ENCODE data around the gene FAF1.
A peak's percentile ranks its signal among the peaks of the same experiment; 100 is the strongest.

FAF1 gene

DNA sequence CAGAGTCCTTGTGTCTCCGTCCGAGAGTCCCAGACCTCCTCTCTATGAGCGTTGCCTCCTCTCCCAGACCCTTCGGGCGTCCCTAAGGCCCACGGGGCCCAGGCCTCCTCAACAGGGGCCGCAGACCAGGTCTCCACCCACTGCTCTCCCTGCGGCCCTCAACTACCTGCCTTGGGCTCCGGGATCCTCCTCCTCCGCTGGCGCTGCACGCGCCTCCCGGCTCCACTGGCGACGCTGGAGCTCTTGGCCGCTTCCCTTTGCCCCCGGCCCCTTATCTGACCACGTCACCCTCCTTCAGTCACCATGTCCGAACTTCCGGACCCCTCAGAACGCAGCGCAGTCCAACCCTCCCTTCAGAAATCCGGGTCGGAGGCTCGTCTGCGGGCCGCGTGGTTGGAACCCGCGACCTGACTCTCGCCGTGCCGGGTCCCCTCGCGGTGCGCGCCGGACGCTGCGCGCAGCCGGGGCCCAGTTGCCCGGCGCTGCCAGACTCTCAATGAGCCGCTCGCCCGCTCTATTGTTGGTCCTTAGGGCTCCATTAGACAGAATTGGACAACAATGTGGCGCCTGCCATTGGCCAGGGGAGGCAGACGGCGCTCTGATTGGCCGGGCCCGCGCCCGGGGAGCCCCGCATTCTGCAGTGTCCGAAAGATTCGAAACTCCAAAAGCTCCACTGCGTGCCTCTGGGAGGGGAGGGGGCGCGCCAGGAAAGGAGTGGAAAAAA, 537.0 kb downstream of the FAF1 start, which contains the start of gene DMRTA2:
Gene DMRTA2, minus strand, starts transcription at position 498 of the 724 bp plus-strand sequence. CDS start 1,907 bp downstream, outside the sequence.
- no peak for DNase-seq

DNA sequence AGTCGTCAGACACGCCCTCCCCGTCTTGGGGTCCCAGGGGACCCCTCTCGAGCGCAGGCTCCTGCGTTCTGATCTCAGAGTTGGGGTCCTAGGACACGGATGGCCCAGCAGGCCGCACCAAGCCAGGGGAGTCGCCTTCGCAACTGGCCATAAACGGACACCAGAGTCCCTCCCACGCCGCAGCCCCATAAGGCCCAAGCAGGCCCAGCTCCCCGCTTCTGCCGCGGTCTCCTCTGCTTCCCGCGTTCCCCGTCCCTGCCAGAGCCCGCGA, 537.5 kb downstream of the FAF1 start:
- DNase-seq = no peak

DNA sequence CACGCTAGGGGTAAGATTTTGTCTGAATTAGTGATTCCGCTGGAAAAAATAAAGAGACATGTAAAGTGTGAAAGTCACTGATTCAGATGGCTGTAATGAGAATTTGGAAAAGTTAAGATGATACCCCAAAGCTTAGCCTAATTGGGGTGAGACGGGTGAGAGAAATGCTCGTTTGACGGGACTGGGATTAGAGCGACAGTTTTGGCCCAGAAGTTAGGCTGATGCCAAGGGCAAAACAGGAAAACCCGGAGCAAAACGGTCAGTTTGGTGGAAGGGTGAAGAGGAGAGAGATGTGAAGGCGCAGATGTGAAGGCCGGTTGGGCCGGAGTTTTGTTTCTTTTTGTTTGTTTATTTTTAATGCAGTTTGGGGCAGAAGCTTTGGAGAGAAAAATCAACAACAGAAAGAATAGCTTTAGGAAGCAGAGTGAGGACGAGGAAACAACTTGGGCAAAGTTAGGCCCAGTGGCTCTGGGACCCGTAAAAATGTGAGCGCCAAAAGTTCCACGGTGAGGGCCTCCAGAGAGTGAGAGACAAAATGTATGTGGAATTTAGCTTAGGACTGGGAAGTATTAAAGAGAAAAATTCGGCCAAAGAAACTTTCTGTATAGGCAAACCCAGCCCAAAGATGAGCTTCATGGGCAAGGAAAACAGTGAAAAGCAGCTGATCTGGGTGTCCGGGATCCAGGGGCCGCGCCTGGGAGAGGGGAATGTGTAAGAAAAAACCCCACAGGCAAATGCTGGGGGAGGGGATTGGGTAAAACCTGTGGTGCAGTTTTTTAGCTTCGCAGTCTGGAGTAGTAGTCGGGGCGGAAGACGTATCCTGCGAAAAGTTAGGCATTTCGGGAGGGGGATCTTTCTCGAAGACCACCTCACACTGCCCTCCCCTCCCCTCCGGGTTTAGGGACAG, 538.0 kb downstream of the FAF1 start:
- DNase-seq = no peak

DNA sequence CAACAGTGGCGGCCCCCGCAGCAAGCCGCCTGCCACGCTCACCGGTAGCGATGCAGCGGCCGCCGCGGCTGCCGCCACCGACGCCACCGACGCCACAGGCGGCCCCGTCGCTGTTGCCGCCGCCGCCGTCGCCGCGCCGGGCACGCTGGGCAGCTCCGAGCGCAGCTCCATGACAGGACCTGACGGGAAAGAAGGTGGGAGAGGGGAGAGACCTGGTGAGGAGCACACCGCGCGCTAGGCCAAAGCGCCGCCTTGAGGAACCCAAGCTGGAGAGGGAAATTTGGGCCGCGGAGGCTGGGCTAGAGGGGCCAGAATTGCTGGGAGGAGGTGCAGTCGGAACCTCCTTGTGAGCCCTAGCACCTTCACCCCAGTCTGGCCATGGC, 538.7 kb downstream of the FAF1 start:
- DNase-seq = no peak

DNA sequence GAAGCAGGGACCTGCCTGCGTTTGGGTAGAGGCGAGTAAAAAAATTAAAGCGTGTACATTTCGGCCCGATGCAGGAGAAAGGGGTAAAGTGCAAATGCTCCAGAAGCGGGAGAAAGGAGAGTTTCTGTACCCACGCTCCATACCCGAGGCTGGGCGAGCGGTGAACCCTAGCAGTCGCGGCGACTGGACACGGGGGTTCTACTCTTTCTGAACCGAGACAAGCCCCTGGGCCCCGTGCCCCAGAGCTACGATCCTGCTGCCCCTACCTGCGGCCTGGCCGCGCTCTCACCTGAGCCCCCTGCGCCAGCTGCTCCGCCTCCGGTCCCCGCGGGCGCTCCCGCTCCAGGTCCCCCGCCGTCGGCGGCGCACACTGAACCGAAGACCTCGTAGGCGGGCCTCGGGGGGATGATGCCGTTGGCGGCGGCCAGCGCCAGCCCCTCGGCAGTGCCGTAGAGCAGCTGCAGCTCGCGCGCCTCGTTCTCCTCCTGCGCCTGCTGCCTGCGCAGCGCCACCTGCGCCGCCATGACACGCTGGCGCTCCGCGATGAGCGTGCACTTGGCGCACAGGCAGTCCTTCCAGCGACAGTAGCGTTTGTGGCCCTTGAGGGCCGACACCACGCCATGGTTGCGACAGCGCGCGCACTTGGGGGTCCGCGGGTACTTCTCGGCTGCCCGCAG, 539.2 kb downstream of the FAF1 start:
- peak; percentile 41 for DNase-seq

DNA sequence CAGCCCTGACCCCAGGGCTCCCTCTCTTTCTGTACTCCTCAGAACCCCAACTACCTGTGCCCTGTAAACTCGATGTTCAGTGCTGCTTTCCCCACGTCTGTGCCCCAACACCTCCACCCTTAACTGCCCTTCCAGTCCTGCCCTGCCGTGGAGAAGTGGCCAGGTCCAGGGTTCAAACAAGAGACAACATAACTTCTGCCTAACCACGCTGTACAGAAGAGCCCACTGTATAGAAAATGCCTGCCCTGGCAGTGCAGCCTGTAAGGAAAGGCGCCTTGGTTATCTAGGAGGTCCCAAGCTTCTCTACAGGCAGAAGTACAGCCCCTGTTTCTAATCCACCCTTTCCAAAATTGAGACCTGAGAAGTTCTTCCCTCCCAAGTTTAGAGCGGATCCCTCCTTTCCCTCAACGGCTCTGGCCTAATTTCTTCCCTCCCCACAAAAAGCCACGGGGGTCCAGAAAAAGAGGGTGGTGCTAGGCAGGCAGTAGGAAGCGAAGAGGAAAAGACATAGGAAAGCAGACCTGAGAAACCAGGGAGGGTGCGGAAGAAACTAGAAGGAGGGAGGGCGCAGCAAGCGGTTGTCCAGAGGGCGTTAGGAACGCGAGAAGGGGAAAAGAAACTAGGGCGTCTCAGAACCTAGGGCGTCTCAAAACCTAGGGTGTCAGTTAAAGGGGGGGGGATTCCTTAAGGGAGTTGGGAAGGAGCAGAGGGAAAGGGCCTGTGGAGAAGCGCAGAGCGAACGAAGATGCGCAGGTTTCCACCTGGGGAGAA, 540.0 kb downstream of the FAF1 start:
- DNase-seq = no peak

DNA sequence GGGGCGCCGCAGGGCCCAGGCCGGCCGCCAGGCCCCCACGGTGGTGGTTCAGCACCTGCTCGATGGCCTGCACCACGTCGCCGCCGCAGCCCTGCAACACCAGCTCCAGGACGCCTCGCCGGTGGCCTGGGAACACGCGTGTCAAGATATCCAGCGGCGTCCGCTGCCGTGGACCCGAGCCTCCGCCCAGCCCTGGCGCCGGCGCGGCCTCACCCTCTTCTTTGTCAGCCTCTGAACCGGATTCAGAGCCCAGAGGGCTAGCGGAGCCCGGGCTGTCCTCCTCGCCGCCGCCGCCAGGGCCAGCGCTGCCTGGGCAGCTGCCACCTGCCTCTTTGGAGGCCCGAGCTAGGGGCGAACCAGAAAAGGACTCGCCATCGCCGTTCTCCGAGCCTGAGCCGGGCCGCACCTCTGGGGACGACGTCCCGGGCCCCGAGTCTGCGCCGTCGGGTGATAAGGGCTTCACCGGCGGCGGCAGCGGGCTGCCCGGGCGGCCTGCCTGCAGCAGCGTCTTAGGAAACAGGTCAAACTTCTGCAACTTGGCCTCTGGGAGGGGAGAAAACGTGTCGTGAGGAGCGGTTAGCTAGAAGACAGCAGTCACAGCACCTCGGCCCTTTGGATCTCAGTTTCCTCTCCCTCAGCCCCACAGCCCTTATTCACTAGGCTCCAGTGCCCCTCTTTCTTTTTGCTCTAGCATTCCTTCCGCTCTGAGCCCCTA, 540.7 kb downstream of the FAF1 start:
- no peak for DNase-seq

DNA sequence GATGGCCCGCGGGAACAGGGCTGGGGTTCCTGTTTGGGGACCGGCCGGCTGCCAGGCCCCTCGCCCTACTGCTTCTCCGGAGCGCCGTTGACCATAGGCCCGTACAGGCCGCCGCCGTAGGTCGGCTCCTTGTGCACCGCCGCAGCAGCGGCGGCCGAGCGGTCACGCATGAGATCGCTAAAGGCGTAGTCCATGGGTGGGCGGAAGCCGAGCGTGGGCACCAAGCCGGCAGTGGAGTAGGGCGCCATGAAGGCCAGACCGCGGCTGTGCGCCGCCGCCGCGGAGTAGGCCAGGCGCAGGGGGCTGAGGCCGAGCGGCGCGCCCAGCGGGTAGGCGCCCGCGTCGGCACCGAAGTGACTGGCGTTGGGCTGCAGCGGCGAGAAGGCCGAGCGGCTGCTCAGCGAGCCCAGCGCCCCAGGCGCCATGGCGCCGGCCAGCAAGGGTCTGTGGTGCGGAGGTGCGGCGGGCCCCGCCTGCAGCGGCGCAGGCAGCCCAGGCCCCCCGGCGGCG, 541.4 kb downstream of the FAF1 start:
- DNase-seq = no peak

DNA sequence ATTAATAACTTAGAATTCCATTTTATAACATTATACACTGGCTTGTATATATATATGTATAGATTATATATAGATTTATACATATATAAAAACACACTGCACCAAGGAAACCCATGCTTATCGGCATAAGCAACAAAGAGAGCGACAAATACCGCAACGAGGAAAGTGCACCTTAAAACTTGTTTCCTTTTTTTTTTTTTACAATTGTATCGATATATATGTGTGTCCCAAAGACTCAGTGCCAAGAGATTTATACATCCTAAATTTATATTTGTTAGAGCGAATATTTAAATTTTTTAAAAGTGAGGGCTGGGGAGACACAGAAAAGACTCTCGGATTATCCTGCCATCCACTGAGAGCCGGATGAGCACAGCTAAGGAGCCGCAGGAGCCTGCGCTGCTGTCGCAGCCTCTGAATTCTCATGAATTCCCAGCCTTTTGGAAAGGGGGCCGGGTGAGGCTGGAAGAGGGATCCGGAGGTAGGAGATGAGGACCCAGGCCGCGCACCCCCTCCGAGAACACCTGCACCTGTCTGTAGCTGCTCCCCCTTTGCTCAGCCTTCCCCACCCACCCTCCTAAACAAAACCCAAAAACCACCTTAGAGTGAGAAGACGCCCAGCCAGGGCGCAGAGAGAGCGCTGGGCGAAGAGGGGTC, 542.0 kb downstream of the FAF1 start:
- no peak for DNase-seq

DNA sequence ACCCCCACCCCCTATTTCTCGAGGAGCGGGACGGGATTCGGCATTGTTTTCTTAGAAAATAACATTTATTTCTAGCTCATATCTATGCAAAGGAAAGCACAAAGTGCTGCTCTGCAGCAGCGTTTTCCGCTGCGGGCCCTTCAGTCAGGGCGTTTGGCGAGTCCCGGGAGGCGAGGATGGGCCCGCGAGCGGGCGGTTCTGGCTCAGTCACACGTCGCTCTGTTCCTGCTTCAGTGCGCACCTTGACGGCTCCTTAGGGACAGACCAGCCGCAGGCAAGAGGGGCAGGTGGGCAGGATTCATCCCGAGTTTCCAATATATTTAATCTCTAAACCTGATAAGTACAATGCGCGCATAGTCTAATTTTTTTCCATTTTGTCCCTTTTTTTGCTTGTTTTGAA, 542.6 kb downstream of the FAF1 start:
- no peak for DNase-seq

DNA sequence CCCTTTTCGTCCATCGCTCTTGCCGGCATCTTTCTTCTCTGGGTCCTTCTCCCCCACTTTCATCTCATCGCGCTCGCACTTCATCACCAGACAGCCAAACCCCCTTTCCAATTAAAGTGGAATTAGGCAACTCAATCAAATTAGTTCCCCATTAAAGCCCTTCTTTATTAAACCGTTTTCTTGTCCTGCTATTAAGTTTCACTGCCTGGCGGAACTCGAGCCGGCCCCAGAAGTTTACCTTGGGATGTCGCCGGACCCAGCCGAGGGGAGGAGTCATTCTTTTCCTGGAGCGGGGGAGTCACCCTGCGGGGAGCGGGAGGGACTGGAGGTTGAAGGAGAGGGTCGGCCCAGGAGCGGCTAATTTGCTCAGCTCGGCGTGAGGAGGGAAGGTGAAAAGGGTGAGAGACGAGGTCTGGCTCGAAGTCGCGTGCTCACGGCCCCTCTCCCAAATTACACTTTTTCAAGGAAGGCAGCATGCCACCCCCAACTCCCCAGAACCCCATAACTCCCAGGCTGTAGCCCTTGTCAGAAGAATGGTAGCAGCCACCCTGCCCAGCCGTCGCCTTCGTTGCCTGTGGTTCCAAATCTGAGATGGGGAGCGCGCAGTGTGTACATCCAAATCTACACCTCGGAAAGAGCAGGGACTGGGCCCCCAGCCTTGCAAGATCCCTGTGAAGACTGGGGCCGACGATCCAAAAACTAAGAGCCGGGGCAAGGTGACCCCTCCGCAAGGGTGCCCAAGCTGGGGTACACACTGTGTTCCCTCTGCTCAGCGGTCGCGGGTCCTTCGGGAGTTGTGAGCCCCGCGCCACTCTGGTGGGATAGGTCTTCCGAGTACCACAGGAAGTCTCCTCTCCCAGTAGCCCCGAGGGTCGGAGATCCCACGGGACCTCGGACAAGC, 543.3 kb downstream of the FAF1 start:
- no peak for DNase-seq

DNA sequence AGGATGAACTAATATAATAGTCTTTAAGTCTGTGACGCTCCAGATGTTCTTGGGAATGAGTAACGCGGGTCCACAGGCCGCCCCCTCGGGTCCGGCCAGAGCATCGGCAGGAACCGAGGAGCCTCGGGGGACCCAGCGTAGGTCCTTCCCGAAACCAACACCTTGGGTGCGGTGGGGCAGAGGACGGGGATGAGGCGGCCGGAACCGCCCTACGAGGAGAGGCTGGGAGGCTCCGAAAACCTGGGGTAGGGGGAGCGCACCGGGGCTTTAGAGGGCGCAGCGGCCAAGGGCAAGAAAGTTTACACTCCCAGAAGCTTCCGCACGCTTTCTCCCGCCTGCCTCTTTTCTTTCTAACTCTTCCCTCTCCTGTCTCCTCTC, 543.9 kb downstream of the FAF1 start:
- no peak for DNase-seq

DNA sequence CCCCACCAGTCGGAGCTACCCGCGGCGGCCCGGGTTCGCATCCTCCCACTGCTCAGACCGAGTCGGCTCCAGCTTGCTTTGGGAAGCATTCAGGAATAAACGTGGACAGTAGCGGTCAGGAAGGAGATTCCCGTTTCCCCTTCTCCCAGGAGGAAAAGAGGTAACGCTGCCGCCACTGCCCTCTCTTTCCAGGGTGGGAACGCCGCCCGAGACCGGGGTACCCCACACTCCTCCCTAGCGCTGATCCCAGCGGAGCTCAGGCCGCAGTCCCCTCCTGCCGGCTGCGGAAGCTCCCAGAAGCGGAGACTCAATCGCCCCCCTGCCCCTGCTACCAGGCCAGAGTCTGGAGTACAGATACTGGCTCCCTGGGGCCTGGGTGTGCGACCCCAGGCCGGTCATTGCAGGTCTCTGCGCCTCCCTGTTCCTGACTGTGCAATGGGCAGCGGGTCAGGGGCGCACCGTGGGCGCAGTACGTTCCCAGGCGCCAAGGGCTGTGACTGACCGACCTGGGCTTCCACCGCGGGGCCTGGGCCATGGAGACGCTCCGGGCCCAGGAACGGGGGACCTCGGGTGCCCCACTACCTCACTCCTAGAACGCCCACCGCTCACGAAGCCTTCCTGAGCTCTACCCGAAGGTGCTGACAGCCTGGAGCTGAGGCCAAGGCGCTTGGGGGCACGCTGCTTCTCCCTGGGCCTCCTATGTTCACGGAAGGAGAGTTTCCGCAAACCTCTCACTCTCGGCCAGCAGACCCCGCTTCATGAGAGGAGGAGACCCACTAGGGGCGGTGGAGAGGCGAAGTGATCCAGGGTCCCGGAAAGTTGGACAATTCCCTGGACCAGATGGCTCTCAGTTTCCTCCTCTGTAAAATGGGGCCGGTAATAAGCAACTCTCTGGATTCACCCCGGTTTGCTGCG, 544.6 kb downstream of the FAF1 start:
- no peak for DNase-seq

DNA sequence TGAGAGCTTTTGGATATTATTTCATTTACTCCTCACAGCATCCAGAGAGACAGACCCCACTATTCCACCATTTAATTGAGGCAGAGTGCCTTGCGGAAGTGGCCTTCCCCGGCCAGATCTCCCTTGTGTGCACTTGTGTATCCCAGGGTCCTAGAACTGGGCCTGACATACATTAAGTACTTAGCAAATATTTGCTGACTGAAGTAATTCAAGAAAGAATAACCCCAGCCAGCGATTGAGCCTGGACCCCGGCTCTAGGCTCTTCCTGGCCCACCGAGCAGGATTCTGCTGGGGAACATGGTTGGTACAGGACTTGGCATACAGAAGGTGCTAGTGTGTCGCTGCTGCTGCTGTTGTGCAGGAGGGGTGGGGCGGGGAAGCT, 545.2 kb downstream of the FAF1 start:
- DNase-seq = no peak

DNA sequence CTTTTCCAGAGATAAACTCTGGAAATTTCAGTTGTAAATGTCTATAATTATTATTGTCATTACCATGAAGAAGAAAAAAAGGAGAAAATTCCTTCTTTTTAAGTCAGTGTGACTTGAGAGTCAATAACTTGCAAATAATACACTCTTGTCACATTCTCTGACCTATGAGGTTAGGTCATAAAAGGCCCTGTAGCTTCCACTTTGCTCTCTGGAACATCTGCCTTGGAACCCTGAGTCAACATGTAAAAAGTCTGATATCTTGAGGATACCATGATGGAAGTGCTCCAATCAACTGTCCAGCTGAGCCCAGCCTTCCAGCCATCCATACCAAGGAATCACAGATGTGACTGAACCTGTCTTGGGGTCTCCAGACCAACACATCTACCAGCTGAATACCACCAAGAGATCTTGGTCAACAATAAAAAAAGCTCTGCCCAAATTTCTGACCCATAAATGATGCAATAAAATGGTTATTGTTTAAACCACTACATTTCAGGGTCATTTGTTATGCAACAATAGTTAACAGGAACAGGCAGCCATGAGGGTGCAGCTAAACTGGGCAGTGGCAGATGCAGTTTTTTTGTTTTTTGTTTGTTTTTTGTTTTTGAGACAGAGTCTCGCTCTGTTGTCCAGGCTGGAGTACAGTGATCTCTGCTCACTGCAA, 547.1 kb downstream of the FAF1 start:
- no peak for DNase-seq

DNA sequence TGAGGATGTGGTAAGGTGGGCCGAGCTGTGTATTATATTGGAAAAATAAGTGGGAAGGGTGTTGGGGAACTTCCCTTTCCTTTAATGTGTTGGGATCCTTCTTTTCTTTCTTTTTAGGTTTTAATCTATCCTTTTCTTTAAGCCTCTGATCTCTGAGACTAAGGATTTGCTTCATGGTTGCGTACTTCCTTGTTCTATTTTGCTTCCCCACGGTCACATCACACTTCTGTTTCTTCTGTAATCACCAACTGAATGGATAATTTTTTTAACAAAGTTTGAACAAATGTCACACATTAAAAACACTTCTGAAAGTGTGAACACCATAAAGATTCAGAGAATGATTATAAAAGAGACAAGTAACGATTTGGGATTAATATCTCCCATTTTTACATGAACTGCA, 554.3 kb downstream of the FAF1 start:
- no peak for DNase-seq

DNA sequence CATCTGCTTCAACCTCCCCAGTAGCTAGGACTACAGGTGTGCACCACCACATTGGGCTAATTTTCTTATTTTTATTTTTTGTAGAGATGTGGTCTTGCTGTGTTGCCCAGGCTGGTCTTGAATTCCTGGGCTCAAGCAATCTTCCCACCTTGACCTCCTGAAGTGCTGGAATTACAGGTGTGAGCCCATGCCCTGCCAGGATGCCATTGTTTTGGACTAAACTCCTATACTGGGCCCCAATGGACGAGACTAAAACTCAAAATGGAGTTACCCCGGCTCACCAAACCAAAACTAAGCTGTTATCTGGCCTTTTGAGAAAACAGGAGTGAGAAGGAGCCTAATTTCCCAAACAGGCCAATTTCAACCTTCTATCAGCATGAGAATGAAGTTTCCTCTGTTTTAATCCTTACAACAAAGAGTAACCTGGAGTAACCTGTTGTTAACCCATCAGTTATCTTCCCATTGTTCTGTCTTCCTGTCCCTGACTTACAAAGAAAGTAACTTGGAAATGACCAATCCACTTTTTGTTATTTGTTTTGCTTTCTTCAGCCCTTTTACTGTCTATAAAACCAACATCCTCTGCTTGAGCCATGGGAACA, 566.4 kb downstream of the FAF1 start:
- DNase-seq = no peak
